ENCODE data around the gene ADARB1.

- TF ChIP-seq CTCF (IDR thresholded peaks at IDR 0.05) = no peak
- no peak for TF ChIP-seq POLR2A (IDR thresholded peaks at IDR 0.05)
- no peak for TF ChIP-seq EP300 (IDR thresholded peaks at IDR 0.05; ENCODE audit: low read depth)
Measured at GRCh38 chr21:45209046-45209445, 134.7 kb downstream of the ADARB1 start.

Data from transverse colon (tissue), 3 donors.